ENCODE measurements around the gene EEFSEC. TPM values are rescaled to one million over a fixed set of nuclear protein-coding genes. Genes with fewer than 3 reads are reported as not detected.

Gene EEFSEC
- total RNA-seq, 2 experiments from 2014 or later: 21.7 to 23.1 TPM

DNA sequence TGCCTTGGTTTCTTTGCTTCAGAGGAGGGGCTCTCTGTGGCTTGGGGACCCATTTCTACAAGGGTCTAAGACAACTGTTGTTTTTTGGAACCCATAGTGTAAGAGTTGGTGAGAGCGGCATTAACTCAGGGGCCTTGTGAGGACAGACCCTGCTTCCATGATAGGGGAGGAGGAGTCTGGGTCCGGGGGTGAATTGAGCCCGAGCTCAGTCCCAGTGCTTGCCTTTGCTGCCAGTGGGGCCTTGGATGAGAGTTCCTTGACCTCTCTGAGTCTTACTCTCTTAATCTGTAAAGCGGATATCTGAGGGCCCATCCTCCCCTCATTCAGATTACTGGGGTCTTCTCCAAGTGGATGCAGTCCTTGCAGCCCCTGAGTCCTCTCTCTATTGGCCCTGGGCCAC is 74.2 kb downstream of the EEFSEC start:
- ChIA-PET POLR2A (interaction anchor here (0.7 kb wide), 1 partner anchor 11 kb away, joined by 3 read pairs; no protein-coding TSS in a partner anchor), CTCF (interaction anchor here (0.8 to 1.8 kb wide), 3 partner anchors 93 to 132 kb away, joined by 5 to 6 read pairs (median 5); no protein-coding TSS in a partner anchor)
- H3K4me3 Mint-ChIP-seq: no peak overlapping the region
- no peaks in the 10 kb centered on the region for H3K27me3 Mint-ChIP-seq (ENCODE audit: low read depth)
- H3K9me3 Mint-ChIP-seq (ENCODE audit: insufficient read depth): peaks cover 11% of the 10 kb centered on the region
- DNase-seq (no peak), ATAC-seq (no peak)
- H3K4me1 Mint-ChIP-seq (ENCODE audit: low read depth): peaks cover 3% of the 10 kb centered on the region
- peaks cover 15% of the 10 kb centered on the region for H3K36me3 Mint-ChIP-seq (ENCODE audit: low read depth)
- H3K27ac Mint-ChIP-seq: no peak overlapping the region

DNA sequence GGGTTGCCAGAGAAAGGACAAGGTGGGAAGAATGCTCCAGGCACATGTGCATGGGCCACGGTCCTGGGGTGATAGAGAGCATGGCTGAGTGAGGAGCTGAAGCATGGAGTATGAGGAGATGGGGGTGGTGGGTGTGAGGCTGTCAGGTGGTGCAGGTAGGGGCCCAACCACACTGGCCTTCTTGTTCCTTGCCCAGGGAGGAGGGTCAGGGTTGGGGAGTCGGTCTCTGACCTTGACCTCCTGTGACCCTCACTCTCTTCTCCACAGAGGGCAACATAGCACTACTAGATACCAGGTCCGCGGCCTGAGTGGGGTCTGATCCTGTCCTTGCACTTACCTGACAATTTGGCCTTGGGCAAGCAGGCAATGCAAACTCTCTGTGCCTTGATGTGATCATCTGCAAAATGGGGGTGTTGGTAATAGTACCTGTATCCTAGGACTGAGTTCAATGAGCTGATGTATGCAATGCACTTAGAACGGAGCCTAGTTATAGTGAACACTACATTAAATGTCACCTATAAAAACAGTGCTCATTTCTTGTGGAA is 75.2 kb downstream of the EEFSEC start:
- Mint-ChIP-seq H3K27me3 (ENCODE audit: low read depth) (no peaks in the 10 kb centered on the region), H3K36me3 (ENCODE audit: low read depth) (peaks cover 8% of the 10 kb centered on the region), H3K4me1 (ENCODE audit: low read depth) (peaks cover 3% of the 10 kb centered on the region), H3K9me3 (ENCODE audit: insufficient read depth) (peaks cover 2% of the 10 kb centered on the region), H3K27ac (no peak overlapping the region), H3K4me3 (no peak overlapping the region)
- ATAC-seq (no peak), DNase-seq (no peak)
- ChIA-PET CTCF (interaction anchor here (1.4 kb wide), 1 partner anchor 94 kb away, joined by 3 read pairs; no protein-coding TSS in a partner anchor), POLR2A (no interaction called here)

DNA sequence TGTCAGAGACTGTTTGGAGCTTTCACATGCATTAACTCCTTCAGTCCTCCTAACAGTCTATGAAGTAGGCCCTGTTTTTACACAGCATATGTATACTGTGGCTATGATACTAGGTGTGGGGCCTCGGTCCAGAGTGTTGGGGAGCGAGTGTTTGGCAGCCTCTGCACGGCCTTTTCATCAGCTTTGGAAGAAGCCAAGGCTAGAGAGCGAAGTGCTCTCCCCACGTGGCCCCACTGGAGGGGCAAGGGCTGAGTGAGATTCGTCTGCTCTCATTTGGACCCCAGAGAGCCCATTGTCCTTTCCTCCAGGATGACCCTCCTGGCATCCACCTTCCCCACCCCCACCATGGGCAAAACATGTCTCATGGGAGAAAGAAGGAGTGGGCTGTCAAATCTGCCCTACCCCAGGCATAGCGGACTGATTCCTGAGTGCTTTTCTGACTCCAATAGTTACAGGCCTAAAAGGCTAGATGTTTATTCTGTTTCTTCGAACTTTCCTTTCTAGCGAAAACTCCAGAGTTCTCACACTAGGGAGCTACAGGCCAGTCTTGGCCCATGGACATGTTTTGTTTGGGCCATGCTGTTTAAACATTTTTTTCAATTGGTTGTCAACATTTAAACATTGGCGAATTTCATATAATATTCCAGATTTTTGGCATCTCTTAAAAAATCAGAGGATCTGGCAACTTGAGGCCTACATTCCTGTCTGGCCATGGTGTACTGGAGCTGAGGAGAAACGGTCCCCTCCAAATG is 76.0 kb downstream of the EEFSEC start:
- POLR2A ChIA-PET: no interaction called here
- ATAC-seq: no peak
- DNase-seq: no peak
- H3K36me3 Mint-ChIP-seq (ENCODE audit: low read depth): peaks cover 1% of the 10 kb centered on the region
- CTCF ChIA-PET: interaction anchor here (1.4 kb wide), 1 partner anchor 93 kb away, joined by 3 read pairs; no protein-coding TSS in a partner anchor
- H3K27ac Mint-ChIP-seq: no peak overlapping the region
- no peak overlapping the region for H3K4me3 Mint-ChIP-seq
- H3K4me1 Mint-ChIP-seq (ENCODE audit: low read depth): peaks cover 3% of the 10 kb centered on the region
- H3K27me3 Mint-ChIP-seq (ENCODE audit: low read depth): no peaks in the 10 kb centered on the region
- H3K9me3 Mint-ChIP-seq (ENCODE audit: insufficient read depth): no peaks in the 10 kb centered on the region

DNA sequence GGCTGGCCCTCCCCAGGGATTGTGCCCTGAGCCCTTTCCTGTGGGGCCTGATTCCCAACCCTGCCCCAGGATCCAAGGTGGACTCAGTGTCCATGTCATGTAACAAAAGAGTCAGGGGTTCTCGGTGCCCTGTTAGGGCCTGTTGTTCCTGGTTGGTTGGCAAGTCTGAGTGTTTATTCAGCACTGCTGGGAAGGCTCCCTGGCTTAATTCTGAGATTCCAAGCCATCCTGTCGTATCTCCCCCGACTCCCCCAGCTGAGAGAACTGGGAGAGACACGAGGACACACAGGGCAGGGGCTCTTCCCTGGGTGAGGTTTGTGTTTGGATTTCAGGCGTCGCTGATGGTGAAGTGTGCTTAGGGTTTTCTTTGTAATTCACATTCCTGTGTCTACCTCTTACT is 78.3 kb downstream of the EEFSEC start:
- no peaks in the 10 kb centered on the region for H3K27me3 Mint-ChIP-seq (ENCODE audit: low read depth)
- no peaks in the 10 kb centered on the region for H3K4me1 Mint-ChIP-seq (ENCODE audit: low read depth)
- no peak overlapping the region for H3K4me3 Mint-ChIP-seq
- no peaks in the 10 kb centered on the region for H3K9me3 Mint-ChIP-seq (ENCODE audit: insufficient read depth)
- no peaks in the 10 kb centered on the region for H3K36me3 Mint-ChIP-seq (ENCODE audit: low read depth)
- H3K27ac Mint-ChIP-seq: no peak overlapping the region
- ATAC-seq (no peak), DNase-seq (no peak)
- ChIA-PET CTCF (no interaction called here), POLR2A (no interaction called here)

DNA sequence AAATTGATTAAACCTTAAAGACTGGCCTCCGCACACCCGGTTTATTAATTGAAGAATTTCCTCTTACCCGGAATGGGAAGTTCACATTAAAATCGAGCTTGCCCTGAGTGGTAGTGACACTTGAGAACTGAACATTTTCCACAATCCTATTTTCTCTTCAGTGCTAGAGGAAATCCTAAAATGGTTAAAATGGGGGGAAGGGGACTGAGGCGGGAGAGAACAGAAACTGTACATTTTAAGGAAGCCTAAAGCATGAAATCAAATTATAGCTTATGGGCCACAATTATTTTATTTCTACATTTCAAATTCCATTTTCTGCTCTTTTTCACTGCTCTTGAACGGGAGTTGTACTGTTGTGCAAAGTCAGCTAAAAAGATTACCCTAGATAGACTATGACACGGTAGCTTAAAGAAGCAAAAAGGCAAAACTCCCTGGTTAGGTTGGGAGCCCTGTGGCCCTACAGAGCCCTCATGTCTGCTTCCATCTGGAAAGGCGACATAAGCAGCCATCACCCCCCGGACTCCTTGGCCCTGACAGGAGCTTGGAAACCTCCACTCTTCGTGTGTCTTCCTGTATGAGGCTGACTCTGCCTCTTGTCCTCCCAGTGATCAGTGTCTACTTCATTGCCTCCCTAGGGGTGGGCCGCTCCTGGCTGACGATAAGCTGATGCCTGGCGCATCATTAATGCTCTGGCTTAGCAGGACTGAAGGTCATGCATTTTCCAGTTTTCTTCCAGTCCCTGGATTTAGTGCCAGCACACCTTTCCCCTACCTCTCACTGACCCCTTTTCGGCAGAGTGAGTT is 79.3 kb downstream of the EEFSEC start:
- Mint-ChIP-seq H3K9me3 (ENCODE audit: insufficient read depth) (no peaks in the 10 kb centered on the region), H3K36me3 (ENCODE audit: low read depth) (no peaks in the 10 kb centered on the region), H3K27ac (no peak overlapping the region), H3K4me3 (no peak overlapping the region), H3K27me3 (ENCODE audit: low read depth) (no peaks in the 10 kb centered on the region), H3K4me1 (ENCODE audit: low read depth) (no peaks in the 10 kb centered on the region)
- DNase-seq (no peak), ATAC-seq (no peak)
- ChIA-PET POLR2A (no interaction called here), CTCF (no interaction called here)

DNA sequence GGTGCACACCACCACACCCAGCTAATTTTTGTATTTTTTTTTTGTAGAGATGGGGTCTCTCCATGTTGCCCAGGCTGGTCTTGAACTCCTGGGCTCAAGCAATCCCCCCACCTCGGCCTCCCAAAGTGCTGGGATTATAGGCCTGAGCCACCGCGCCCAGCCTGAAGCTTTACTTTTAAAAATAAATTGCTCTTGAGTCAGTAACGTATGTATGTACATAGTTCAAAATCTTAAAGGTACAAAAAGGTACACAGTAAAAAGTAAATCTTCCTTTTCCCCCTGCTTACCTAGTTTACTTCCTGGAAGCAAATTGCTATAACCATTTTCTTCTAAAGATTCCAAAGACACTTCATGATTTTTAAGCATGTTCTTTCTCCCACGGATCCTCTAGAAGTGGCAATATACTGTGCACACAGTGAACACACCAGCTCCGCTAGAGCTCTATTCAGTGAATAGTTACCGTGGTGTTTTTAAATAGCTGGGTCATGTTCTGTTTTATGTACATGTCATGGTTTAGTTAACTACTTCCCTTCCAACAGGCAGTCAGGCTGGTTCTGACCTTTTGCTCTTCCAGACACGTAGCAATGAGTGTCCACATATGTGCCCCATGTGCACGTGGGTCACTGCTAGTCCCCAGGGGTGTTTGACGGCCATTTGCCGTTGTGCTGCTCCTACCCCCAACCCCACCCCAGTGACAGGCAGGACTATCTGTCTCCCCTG is 82.1 kb downstream of the EEFSEC start:
- Mint-ChIP-seq H3K27me3 (ENCODE audit: low read depth) (no peaks in the 10 kb centered on the region), H3K9me3 (ENCODE audit: insufficient read depth) (no peaks in the 10 kb centered on the region), H3K27ac (no peak overlapping the region), H3K4me1 (ENCODE audit: low read depth) (peaks cover 2% of the 10 kb centered on the region), H3K4me3 (no peak overlapping the region), H3K36me3 (ENCODE audit: low read depth) (no peaks in the 10 kb centered on the region)
- no peak for DNase-seq
- CTCF ChIA-PET: interaction anchor here (0.9 kb wide), 1 partner anchor 33 kb away, joined by 3 read pairs; no protein-coding TSS in a partner anchor
- POLR2A ChIA-PET: no interaction called here
- no peak for ATAC-seq

DNA sequence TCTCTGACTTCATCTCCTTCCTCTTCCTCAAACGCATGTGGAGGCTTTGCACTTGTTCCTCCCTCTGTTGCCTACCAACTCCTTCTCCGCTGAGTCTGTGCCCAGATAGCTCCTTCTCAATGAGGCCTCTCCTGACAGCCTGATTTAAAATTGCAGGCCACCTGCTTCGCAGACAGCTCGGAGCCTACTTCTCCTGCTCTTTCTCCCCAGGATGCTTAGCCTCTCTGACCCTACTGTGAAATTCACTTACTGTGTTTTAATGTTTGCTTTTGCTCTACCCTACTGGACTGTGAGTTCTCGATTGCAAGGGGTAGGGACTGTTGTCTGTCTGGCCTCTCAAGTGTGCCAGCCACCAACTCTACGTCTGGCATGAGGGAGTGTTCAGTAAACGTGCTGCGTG is 83.4 kb downstream of the EEFSEC start:
- Mint-ChIP-seq H3K27me3 (ENCODE audit: low read depth) (no peaks in the 10 kb centered on the region), H3K4me1 (ENCODE audit: low read depth) (peaks cover 5% of the 10 kb centered on the region), H3K27ac (no peak overlapping the region), H3K9me3 (ENCODE audit: insufficient read depth) (no peaks in the 10 kb centered on the region), H3K36me3 (ENCODE audit: low read depth) (no peaks in the 10 kb centered on the region), H3K4me3 (no peak overlapping the region)
- POLR2A ChIA-PET: no interaction called here
- CTCF ChIA-PET: interaction anchor here (1.4 to 1.6 kb wide), 2 partner anchors 10 to 85 kb away, joined by 5 to 6 read pairs; no protein-coding TSS in a partner anchor
- no peak for ATAC-seq
- no peak for DNase-seq

DNA sequence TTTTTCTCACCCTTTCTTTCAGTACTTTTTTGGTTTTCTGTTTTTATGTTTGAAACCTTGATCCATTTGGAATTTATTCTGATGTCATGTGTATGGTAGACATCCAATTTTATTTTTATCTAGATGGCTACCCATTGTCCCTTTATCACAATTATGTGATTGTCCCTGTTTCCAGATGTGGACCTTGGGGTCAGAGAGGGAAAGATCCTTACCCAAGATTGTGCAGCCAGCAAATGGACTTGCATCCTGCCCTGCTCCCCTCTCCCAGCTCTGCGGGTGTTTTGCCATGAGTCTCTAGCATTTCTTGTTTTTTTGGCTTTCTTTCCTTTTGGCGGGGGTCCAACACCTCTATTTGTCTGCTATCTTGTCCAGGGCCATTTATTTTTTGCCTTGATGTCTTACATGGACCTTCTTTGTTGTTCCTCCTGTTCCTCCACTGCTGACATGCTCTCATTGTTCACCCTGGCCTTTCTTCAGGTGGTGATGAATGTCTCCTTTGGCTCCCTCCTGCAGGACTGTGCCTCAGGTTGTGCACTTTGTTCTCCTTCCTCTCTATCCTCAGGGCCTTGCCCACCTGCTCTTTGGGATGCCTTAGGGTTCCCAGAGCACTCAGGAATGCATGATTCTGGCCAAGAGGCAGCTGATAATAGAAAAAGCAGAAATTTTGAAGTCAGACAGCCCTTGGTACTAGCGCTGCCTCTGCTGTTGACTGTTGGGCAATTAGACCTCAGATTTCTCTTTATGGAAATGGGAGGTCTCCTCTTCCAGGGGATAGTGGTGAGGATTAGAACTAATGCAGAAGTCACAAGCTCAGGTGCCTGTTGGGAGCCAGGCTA is 84.3 kb downstream of the EEFSEC start:
- ATAC-seq: no peak
- H3K4me3 Mint-ChIP-seq: no peak overlapping the region
- H3K27ac Mint-ChIP-seq: no peak overlapping the region
- H3K9me3 Mint-ChIP-seq (ENCODE audit: insufficient read depth): no peaks in the 10 kb centered on the region
- H3K4me1 Mint-ChIP-seq (ENCODE audit: low read depth): peaks cover 5% of the 10 kb centered on the region
- ChIA-PET POLR2A (no interaction called here), CTCF (interaction anchor here (1.3 to 1.6 kb wide), 3 partner anchors 11 to 85 kb away, joined by 5 to 6 read pairs (median 5); no protein-coding TSS in a partner anchor)
- no peaks in the 10 kb centered on the region for H3K36me3 Mint-ChIP-seq (ENCODE audit: low read depth)
- DNase-seq: no peak
- H3K27me3 Mint-ChIP-seq (ENCODE audit: low read depth): no peaks in the 10 kb centered on the region

DNA sequence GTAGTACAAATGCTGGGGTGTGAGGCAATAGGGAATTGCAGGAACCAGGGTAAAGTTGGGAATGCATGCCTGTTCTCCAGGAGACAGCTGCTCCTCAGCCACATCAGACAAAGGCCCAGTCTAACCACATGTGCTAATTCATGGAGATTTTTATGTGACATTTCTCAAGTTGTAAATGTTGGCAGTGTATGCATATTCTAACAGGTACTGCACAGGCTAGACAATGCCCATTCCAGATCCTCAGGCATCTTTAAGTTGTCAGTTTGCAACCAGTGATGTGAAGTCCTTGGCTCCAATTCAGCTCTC is 84.9 kb downstream of the EEFSEC start:
- no peaks in the 10 kb centered on the region for H3K9me3 Mint-ChIP-seq (ENCODE audit: insufficient read depth)
- POLR2A ChIA-PET: no interaction called here
- no peak for DNase-seq
- ATAC-seq: no peak
- CTCF ChIA-PET: interaction anchor here (1.3 kb wide), 1 partner anchor 84 kb away, joined by 5 read pairs; no protein-coding TSS in a partner anchor
- H3K36me3 Mint-ChIP-seq (ENCODE audit: low read depth): no peaks in the 10 kb centered on the region
- no peak overlapping the region for H3K27ac Mint-ChIP-seq
- no peaks in the 10 kb centered on the region for H3K27me3 Mint-ChIP-seq (ENCODE audit: low read depth)
- peaks cover 10% of the 10 kb centered on the region for H3K4me1 Mint-ChIP-seq (ENCODE audit: low read depth)
- H3K4me3 Mint-ChIP-seq: no peak overlapping the region

DNA sequence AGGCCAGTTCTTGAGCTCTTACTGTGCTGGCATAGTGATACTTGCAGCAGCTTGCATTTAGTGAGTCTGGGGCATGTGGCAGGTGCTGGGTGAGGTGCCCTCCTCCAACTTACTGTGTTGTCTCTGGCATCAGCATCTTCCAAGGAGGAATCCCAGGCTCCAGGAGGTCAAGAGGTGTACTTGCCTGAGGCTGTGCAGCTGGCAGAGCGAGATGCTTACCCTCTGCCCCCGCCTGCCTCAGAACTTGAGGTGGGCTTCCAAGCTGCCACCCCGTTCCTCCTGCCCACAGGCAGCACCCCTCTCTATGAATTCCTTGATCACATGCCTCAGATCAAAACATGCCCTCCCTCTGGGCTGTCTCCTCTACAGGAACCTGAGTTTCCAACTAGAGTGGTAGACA is 86.0 kb downstream of the EEFSEC start:
- CTCF ChIA-PET: no interaction called here
- no peak overlapping the region for H3K4me3 Mint-ChIP-seq
- peaks cover 16% of the 10 kb centered on the region for H3K4me1 Mint-ChIP-seq (ENCODE audit: low read depth)
- no peaks in the 10 kb centered on the region for H3K9me3 Mint-ChIP-seq (ENCODE audit: insufficient read depth)
- peaks cover 2% of the 10 kb centered on the region for H3K36me3 Mint-ChIP-seq (ENCODE audit: low read depth)
- POLR2A ChIA-PET: no interaction called here
- no peaks in the 10 kb centered on the region for H3K27me3 Mint-ChIP-seq (ENCODE audit: low read depth)
- ATAC-seq (no peak), DNase-seq (no peak)
- no peak overlapping the region for H3K27ac Mint-ChIP-seq

DNA sequence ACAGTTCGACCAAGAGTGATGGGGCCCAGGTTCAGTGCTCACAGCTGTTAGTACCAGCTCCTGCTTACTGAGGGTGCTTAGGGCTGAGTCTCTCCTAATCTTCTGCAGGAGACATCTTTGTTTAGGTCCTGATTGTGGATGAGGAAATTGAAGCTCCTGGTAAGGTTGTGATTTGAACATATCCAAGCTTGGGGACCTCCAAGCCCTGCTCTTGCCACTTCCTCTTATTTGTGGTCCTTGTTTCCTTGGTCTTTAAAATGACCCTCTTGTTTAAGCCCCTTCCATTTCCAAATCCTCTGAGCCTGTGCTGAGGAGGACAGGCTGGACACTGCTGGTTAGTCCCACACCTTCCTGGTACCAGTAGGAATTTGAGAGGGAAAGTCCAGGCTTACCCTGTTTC is 87.0 kb downstream of the EEFSEC start:
- Mint-ChIP-seq H3K9me3 (ENCODE audit: insufficient read depth) (no peaks in the 10 kb centered on the region), H3K36me3 (ENCODE audit: low read depth) (peaks cover 2% of the 10 kb centered on the region), H3K27ac (no peak overlapping the region), H3K4me1 (ENCODE audit: low read depth) (peaks cover 16% of the 10 kb centered on the region), H3K4me3 (no peak overlapping the region), H3K27me3 (ENCODE audit: low read depth) (no peaks in the 10 kb centered on the region)
- POLR2A ChIA-PET: no interaction called here
- ATAC-seq (no peak), DNase-seq (no peak)
- CTCF ChIA-PET: no interaction called here
